Activated naive CD4-positive, alpha-beta T cell treated with anti-CD3 and anti-CD28 coated beads, Interleukin-2, amount 50 U/mL, for 16 hours (primary cell): Measurements from ENCODE around the gene CLEC18C.
"Not testable (repeated sequence)": the region's sequence is repeated elsewhere in the genome, so short reads cannot be mapped to it uniquely, and the experiment has no call there.

Experiments
- DNase-seq: peaks from one replicate; pipeline ENCODE4 v3.0.0-alpha.2; 2020

CLEC18C gene

DNA sequence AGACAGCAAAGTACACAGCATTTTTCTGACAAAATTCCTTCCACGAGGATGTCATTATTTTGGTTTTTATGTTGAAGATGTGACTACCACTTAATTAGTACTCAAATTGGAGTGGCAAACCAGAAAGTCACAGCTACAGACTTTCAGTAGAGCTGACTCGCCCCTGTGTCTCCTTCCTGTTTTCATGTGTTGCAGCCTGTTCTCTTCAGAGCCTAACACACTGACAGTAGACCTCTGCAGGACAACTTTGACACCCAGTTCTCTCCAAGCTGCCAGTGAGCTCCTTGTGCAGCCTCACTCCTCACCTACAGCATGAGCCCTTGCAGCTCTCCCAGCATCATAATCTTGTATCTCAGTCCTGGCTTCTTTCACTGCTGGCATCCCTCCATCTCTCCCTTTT is 49.0 kb downstream of the CLEC18C start:
- DNase-seq: not testable (repeated sequence)

DNA sequence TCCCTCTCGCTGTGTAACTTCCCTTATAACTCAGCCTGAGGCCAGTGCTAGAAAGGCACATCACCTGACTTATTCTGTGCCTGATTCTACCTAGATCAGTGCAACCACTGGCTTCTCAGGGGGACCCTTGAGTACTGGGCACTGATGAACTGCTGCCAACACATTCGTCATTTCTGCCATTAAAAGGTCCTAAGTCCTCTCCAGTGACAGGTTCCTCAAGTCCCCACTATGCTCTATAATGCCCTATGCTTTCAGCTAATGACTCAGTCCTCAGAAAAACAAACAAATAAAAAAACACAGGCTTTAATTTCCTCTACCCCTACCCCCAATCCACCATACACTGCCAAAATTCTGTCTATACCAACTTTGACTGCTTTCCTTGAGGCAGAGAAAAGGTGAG is 49.6 kb downstream of the CLEC18C start:
- DNase-seq: not testable (repeated sequence)

DNA sequence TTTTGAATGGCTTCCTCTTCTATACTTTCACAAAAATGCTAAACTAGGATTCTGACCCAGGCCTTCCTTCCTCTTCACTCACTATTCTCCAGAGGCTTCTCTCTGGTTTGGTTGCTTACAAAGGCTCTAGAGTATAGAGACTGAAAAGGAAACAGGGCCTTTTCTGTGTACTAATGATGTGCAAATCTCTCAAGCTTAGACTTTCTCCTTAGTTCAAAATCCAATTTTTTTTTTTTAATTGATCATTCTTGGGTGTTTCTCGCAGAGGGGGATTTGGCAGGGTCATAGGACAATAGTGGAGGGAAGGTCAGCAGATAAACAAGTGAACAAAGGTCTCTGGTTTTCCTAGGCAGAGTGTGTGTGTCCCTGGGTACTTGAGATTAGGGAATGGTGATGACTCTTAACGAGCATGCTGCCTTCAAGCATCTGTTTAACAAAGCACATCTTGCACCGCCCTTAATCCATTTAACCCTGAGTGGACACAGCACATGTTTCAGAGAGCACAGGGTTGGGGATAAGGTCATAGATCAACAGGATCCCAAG is 50.5 kb downstream of the CLEC18C start:
- DNase-seq: not testable (repeated sequence)

- not testable (repeated sequence) for DNase-seq
These were observed 51.1 kb downstream of the CLEC18C start for GRCh38 chr16:70224645-70225044.

GRCh38 chr16:70225430-70225829 is 51.8 kb downstream of the CLEC18C start:
- not testable (repeated sequence) for DNase-seq

GRCh38 chr16:70226024-70226423 is 52.4 kb downstream of the CLEC18C start:
- not testable (repeated sequence) for DNase-seq

GRCh38 chr16:70231831-70232230 is 58.2 kb downstream of the CLEC18C start:
- not testable (repeated sequence) for DNase-seq
